Natural killer cell (primary cell): ENCODE measurements around the gene PTPRT. TPM values are rescaled to one million over a fixed set of nuclear protein-coding genes. Genes with fewer than 3 reads are reported as not detected.

Experiments used
- ATAC-seq, 3 donors: fragments of 150-1000 bp in 2 of 3; fragments of 200-7000 bp in 1 of 3; cut with Tn5 transposase; 1 replicate in 1 of 3; 2 replicates in 2 of 3; pipeline ENCODE4 v1.10.0; 2021; ENCODE audit warnings: mild to moderate bottlenecking in 2 of 3, moderate library complexity in 2 of 3
- DNase-seq, 2 donors: peaks; one replicate each; pipeline versions ENCODE4 v3.0.0 to v3.0.0-alpha.2; 2013 to 2021; ENCODE audit warnings: mixed read lengths in 1 of 2
- H3K27ac ChIP-seq: one replicate; pipeline ENCODE4 v1.5.1; 2013; ENCODE audit warnings: mild to moderate bottlenecking, low read length
- H3K27me3 ChIP-seq: one replicate; pipeline ENCODE4 v1.6.1; 2013; ENCODE audit warnings: low read length; ENCODE audit not compliant: control insufficient read depth, insufficient read depth
- H3K36me3 ChIP-seq: one replicate; pipeline ENCODE4 v1.6.1; 2013; ENCODE audit warnings: low read length; ENCODE audit not compliant: control insufficient read depth, insufficient read depth
- H3K4me1 ChIP-seq: one replicate; pipeline ENCODE4 v1.6.1; 2013; ENCODE audit warnings: low read length; ENCODE audit not compliant: control insufficient read depth, insufficient read depth
- H3K4me3 ChIP-seq: one replicate; pipeline ENCODE4 v1.5.1; 2013; ENCODE audit warnings: low read length
- H3K9me3 ChIP-seq: one replicate; pipeline ENCODE4 v1.6.1; 2013; ENCODE audit warnings: low read length; ENCODE audit not compliant: control insufficient read depth, insufficient read depth
- H3K27ac Mint-ChIP-seq, 2 donors: one replicate each; pipeline ENCODE4 v1.8.0; 2022; ENCODE audit warnings: mild to moderate bottlenecking in 2 of 2, mixed read lengths in 2 of 2, moderate library complexity in 1 of 2
- H3K27me3 Mint-ChIP-seq, 2 donors: one replicate each; pipeline ENCODE4 v1.8.0; 2022; ENCODE audit warnings: low read depth in 2 of 2, mixed read lengths in 2 of 2
- H3K36me3 Mint-ChIP-seq: one replicate; pipeline ENCODE4 v1.8.0; 2022; ENCODE audit warnings: mixed read lengths
- H3K4me1 Mint-ChIP-seq, 2 donors: one replicate each; pipeline ENCODE4 v1.8.0; 2022; ENCODE audit warnings: mixed read lengths in 2 of 2
- H3K4me3 Mint-ChIP-seq: one replicate; pipeline ENCODE4 v1.8.0; 2022; ENCODE audit warnings: mild to moderate bottlenecking, moderate library complexity, mixed read lengths
- H3K9me3 Mint-ChIP-seq, 2 donors: one replicate each; pipeline ENCODE4 v1.8.0; 2022; ENCODE audit warnings: mixed read lengths in 2 of 2
- CTCF ChIP-seq: fragments of 200-600 bp; IDR thresholded peaks from one replicate; pipeline ENCODE4 v1.8.0; 2022; ENCODE audit warnings: antibody characterized with exemption
- WGBS: methylation state at CpG from one replicate; pipeline ENCODE4 v1.1.7; 2013; ENCODE audit warnings: missing lambda C conversion rate; ENCODE audit not compliant: insufficient coverage; 5-methylcytosine and 5-hydroxymethylcytosine counted together
- intact Hi-C: fragments of 100-400 bp; cut with micrococcal nuclease; formaldehyde crosslinking; loops from one replicate; pipeline ENCODE4 v1.14.2; 2022
- total RNA-seq, 4 donors: library from RNA; stranded (reverse); fragments of 120-200 nt in 1 of 4; gene quantifications; one replicate each; pipeline versions ENCODE4 v1.2.3 to v1.2.4, GENCODE V29; 2013 to 2022

PTPRT gene
- total RNA-seq, 3 donors from 2014 or later (not counting 1 experiment from before 2014, with no cell fraction given), result not detected

- H3K9me3 ChIP-seq, result peaks cover 4% of the 10 kb centered on the region
- 92% methylated on average over 19 of the region's 19 CpGs for WGBS
- Mint-ChIP-seq H3K4me1 (no peaks in the 10 kb centered on the region), H3K27ac (no peak overlapping the region), H3K36me3 (no peaks in the 10 kb centered on the region), H3K9me3 (peaks cover 0 to 3% of the 10 kb centered on the region in 2 donors), H3K27me3 (no peaks in the 10 kb centered on the region), H3K4me3 (no peak overlapping the region)
- no peak overlapping the region for H3K4me3 ChIP-seq
- no peaks in the 10 kb centered on the region for H3K4me1 ChIP-seq
- DNase-seq (no peak), ATAC-seq (no peak)
- H3K27me3 ChIP-seq, result no peaks in the 10 kb centered on the region
- no peak for TF ChIP-seq CTCF
- H3K27ac ChIP-seq, result no peak overlapping the region
- no peaks in the 10 kb centered on the region for H3K36me3 ChIP-seq
- intact Hi-C loops, result no loop called here
Observed at GRCh38 chr20:42472198-42472597, 717.5 kb downstream of the PTPRT start.

DNA sequence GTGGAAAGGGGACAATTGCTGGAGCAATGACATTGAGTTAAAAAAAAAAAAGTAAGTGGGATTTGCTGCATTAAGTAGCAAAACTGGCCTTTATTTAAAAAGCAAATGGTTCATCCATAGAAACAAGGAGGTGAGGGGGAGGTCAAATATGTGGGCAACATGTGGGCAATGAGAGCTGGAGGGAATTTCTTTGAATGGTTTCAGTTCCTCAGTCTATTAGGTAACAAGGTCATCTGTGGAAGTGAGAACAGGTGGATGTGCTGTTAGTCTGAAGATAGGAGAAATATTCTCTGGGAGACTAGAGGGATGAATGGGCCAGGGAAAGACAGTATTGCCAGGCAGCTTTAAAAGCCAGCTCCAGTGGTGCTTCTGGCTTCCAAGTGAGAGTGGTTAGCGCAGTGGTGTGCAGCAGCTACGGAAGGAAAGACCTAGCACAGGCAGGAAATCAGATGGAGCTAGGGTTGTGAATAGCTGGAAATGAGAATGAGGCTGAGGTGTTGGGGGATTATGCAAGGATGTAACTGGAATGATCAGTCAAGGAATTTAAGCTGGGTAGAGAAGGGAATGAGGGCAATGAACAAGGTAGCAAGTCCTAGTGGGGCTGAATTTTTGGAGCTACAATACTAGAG, 727.6 kb downstream of the PTPRT start:
- Mint-ChIP-seq H3K9me3 (peaks cover 6 to 12% of the 10 kb centered on the region in 2 donors), H3K4me3 (no peak overlapping the region), H3K27ac (no peak overlapping the region), H3K4me1 (no peaks in the 10 kb centered on the region), H3K27me3 (no peaks in the 10 kb centered on the region), H3K36me3 (no peaks in the 10 kb centered on the region)
- 25% methylated on average over 2 of the region's 2 CpGs for WGBS
- Histone ChIP-seq H3K4me3 (no peak overlapping the region), H3K9me3 (peaks cover 2% of the 10 kb centered on the region), H3K27ac (no peak overlapping the region), H3K36me3 (no peaks in the 10 kb centered on the region), H3K4me1 (no peaks in the 10 kb centered on the region), H3K27me3 (no peaks in the 10 kb centered on the region)
- ATAC-seq (no peak), DNase-seq (no peak)
- intact Hi-C loops, result no loop called here
- no peak for TF ChIP-seq CTCF

DNA sequence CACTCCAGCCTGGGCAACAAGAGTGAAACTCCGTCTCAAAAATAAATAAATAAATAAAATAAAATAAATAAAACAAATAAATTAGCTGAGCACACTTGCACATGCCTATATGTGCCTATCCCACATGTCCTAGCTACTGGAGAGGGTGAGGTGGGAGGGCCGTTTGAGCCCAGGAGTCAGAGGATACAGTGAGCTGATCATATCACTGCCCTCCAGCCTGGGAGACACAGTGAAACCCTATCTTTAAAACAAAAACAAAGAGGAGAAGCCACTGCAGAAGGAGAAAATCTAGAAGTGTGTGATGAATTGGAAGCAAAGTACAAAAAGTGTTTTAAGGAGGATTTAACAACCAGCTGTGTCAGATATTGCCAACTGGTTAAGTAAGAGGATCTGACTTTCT, 728.4 kb downstream of the PTPRT start:
- H3K4me3 Mint-ChIP-seq, result no peak overlapping the region
- H3K4me1 Mint-ChIP-seq, result no peaks in the 10 kb centered on the region
- no peak overlapping the region for H3K27ac ChIP-seq
- H3K4me1 ChIP-seq, result no peaks in the 10 kb centered on the region
- H3K27me3 Mint-ChIP-seq, result no peaks in the 10 kb centered on the region
- H3K27ac Mint-ChIP-seq, result no peak overlapping the region
- H3K36me3 ChIP-seq, result no peaks in the 10 kb centered on the region
- peaks cover 6 to 11% of the 10 kb centered on the region in 2 donors for H3K9me3 Mint-ChIP-seq
- no peaks in the 10 kb centered on the region for H3K27me3 ChIP-seq
- no peak for ATAC-seq
- H3K36me3 Mint-ChIP-seq, result no peaks in the 10 kb centered on the region
- no CpG with 5 or more reads among the region's 2 CpGs for WGBS
- TF ChIP-seq CTCF, result no peak
- no peak for DNase-seq
- H3K4me3 ChIP-seq, result no peak overlapping the region
- intact Hi-C loops, result no loop called here
- H3K9me3 ChIP-seq, result peaks cover 2% of the 10 kb centered on the region

DNA sequence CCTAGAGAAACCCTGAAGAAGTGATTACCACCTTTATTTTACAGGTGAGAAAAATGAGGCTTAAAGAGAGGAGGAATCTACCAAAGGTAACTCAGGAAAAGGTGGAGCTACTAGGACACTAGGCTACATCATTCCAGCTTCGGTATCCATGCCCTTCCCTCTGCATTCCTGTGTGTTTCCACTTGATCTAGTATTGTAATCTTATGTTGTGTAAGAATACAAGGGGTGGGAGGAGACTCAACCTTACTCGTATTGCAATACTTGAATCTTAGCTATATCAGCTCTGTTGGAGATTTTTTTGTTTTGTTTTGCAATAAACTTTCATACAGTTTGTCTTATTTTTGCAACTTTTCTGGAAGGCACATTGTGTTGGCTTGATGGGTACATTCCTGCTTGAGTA, 742.4 kb downstream of the PTPRT start:
- no peak for ATAC-seq
- no peaks in the 10 kb centered on the region for H3K27me3 Mint-ChIP-seq
- WGBS, result 70% methylated on average over 1 of the region's 2 CpGs

More for the DNA sequence above, 742.4 kb downstream of the PTPRT start:
- Histone ChIP-seq H3K36me3 (no peaks in the 10 kb centered on the region), H3K4me1 (no peaks in the 10 kb centered on the region), H3K27ac (no peak overlapping the region), H3K4me3 (no peak overlapping the region), H3K27me3 (no peaks in the 10 kb centered on the region), H3K9me3 (no peaks in the 10 kb centered on the region)
- Mint-ChIP-seq H3K4me1 (no peaks in the 10 kb centered on the region), H3K4me3 (no peak overlapping the region), H3K9me3 (peaks cover 9 to 12% of the 10 kb centered on the region in 2 donors), H3K27ac (no peak overlapping the region), H3K36me3 (no peaks in the 10 kb centered on the region)
- intact Hi-C loops, result no loop called here
- no peak for DNase-seq
- TF ChIP-seq CTCF, result no peak
